CD4-positive, alpha-beta T cell treated with Interleukin-17A for 1 hour (primary cell): ENCODE data around the gene KRTAP5-10.
"Not testable (repeated sequence)": the region's sequence is repeated elsewhere in the genome, so short reads cannot be mapped to it uniquely, and the experiment has no call there.

Source experiments
- DNase-seq: peaks from one replicate; pipeline ENCODE4 v3.0.0-alpha.2; 2020

The KRTAP5-10 gene

DNA sequence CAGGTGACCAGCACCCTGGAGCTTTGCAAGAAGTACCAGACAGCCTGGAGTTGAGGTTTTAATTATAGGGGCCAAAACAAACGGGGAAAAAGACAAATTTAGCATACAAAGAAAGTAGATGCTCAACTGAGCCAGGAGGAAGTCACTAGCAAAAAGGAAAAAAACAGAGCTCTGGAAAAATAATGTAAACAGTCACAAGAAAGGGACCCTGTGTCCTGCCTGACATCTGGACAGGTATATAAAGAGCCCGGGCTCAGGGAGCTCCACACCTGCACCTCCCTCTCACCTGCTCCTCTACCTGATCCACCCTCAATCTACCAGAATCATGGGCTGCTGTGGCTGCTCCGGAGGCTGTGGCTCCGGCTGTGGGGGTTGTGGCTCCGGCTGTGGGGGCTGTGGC lies at the start of gene KRTAP5-10:
Gene KRTAP5-10, plus strand, starts transcription at position 301 of the 400 bp plus-strand sequence. Its CDS starts 25 bp downstream, at position 326.
- no peak for DNase-seq

- DNase-seq: no peak
These were observed 46.6 kb upstream of the KRTAP5-10 start for GRCh38 chr11:71518506-71519471.

- DNase-seq: no peak
These were observed 45.8 kb upstream of the KRTAP5-10 start for GRCh38 chr11:71519546-71519945.

DNA sequence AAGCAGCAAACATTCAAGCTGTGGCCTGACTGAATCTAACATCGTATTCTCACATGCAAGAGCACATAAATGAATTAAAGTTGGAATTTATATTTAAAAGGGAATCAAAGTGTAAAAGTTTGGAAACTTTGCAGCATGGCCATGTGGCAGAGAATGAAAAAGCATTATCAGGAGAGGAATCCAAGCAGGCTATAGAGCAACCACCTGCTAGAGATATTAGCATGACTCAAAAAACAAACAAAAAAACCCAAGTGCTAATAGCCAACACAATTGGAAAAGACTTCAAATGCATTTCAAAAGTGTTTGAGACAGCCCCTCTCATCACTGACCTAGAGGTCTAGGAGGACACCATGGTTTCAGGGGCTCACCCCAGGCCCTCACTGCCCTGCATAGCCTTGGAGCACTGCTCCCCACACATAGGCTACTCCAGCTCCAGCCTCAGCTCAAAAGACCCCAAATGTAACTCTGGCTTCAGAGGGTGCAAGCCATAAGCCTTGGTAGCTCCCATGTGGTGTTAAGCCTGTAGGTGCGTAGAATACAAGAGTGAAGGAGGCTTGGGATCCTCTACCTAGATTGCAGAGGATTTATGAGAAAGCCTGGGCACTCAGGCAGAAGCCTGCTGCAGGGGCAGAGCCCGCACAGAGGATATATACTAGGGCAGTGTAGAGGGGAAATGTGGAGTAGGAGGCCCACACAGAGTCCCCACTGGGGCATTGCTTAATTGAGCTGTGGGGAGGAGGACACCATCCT lies 40.0 kb upstream of the KRTAP5-10 start:
- DNase-seq: no peak

DNA sequence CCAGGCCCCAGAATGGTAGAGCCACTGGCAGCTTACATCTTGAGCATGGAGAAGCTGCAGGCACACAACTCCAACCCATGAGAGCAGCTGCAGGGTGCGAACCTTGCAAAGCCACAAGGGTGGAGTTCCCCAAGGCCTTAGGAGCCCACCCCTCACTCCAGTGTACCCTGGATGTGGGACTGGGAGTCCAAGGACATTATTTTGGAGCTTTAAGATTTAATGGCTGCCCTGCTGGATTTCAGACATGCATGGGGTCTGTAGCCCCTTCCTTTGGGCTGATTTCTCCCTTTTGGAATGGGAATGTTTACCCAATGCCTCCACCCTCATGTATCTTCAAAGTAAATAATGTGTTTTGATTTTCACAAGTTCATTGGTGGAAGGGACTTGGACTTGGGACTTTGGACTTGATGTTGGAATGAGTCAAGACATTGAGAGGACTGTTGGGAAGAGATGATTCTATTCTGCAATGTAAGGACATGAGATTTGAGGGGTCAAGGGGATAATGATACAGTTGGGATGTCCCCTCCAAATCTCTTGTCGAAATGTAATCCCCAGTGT lies 39.3 kb upstream of the KRTAP5-10 start:
- no peak for DNase-seq

- not testable (repeated sequence) for DNase-seq
These were observed 38.4 kb upstream of the KRTAP5-10 start, which contains the start of gene KRTAP5-7 for GRCh38 chr11:71526796-71527575. KRTAP5-7 (plus strand) TSS chr11:71527267; CDS start chr11:71527301, 34 bp downstream.

DNA sequence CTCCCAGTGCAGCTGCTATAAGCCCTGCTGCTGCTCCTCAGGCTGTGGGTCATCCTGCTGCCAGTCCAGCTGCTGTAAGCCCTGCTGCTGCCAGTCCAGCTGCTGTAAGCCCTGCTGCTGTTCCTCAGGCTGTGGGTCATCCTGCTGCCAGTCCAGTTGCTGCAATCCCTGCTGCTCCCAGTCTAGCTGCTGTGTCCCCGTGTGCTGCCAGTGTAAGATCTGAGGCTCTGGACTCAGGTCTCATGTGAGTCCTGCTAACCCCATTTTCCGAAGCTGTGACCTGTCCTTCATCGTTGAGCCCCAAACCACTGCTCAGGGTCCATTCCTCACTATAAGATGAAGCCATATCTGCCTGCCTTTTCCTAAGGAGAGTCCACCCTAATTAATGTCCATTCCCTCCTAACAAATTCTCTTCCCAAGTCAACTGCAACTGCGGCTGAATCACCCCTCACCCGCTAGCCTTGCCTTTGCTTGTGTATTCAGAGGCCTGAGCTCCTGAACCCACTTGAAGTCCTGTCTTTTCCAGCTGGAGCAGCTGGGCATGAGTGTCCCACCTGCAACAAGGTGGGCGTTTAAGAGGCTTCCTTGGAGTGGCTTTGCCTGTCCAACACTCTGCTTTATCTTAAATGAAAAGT lies 37.7 kb upstream of the KRTAP5-10 start:
- no peak for DNase-seq

GRCh38 chr11:71530602-71531001 lies 34.8 kb upstream of the KRTAP5-10 start:
- DNase-seq: no peak

DNA sequence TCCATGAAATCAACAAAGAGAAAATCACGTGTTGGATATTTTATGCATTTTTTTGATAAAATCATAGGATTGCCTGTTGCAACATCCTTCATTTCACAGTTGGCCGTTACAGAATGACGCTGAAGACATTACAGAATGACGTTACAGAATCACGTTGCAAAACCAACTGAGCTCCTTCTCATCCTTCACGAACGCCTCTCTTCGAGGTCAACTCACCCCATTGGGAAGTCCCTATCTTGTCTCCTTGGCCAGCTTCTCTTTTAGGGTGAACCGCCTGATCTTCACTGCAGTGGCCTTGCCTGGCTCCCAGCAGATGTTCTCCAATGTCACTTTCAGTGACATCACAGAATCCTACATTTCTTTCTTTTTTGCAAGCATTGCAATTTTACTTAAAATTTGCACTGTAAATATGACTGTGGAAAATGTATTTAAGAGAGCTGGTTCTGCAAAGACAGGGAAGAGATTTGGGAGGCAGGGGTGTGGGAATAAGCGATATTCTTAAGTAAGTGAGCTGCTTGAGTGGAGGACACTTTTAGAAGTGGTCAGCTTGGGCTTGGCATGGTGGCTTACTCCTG lies 33.2 kb upstream of the KRTAP5-10 start:
- DNase-seq: no peak

DNA sequence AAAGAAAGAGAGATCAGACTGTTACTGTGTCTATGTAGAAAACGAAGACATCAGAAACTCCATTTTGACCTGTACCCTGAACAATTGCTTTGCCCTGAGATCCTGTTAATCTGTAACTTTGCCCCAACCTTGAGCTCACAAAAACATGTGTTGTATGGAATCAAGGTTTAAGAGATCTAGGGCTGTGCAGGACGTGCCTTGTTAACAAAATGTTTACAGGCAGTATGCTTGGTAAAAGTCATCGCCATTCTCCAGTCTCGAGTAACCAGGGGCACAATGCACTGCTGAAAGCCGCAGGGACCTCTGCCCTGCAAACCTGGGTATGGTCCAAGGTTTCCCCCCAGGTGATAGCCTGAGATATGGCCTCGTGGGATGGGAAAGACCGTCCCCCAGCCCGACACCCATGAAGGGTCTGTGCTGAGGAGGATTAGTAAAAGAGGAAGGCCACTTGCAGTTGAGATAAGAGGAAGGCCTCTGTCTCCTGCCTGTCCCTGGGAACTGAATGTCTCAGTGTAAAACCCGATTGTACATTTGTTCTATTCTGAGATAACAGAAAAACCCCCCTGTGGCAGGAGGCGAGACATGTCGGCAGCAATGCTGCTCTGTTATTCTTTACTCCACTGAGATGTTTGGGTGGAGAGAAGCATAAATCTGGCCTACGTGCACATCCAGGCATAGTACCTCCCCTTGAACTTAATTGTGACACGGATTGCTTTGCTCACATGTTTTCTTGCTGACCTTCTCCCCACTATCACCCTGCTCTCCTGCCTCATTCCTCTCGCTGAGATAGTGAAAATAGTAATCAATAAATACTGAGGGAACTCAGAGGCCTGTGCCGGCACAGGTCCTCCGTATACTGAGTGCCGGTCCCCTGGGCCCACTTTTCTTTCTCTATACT lies 30.4 kb upstream of the KRTAP5-10 start:
- DNase-seq: not testable (repeated sequence)

DNA sequence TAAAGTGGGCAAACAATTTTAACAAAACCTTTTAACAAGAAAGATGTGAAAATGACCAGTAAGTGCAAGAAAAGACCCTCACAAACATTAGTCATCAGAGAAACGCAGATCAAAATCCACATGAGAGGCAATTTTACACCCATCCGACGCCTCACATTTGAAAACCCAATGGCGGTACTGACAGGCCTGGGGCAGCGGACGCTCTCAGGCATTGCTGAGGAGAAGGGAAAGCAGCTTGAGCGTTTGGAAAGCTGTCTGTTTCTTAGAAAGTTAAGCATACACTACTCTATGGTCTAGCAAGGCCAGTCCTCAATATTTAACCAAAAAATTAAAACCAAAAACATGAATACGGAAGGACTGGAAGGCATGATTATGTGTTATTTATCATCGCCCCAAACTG lies 29.5 kb upstream of the KRTAP5-10 start:
- DNase-seq: no peak

DNA sequence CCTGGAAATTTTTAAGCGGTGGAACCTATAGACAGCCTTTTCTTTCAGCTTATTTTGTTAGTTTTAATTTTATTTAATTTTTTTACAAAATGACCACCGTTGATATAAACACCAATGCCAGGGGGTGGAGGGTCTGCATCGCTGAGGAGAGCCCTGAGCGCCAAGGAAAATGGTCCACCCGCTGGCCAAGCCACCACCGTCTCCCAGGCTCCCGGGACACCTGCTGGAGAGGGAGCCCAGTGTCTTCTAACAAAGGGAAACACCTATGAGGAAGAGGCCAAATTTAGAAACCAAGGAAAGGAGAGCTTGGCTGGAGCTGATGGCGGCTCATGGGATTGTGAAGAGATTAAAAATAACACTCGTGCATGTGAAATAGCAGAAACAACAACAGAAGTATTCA lies 27.8 kb upstream of the KRTAP5-10 start:
- DNase-seq: no peak

DNA sequence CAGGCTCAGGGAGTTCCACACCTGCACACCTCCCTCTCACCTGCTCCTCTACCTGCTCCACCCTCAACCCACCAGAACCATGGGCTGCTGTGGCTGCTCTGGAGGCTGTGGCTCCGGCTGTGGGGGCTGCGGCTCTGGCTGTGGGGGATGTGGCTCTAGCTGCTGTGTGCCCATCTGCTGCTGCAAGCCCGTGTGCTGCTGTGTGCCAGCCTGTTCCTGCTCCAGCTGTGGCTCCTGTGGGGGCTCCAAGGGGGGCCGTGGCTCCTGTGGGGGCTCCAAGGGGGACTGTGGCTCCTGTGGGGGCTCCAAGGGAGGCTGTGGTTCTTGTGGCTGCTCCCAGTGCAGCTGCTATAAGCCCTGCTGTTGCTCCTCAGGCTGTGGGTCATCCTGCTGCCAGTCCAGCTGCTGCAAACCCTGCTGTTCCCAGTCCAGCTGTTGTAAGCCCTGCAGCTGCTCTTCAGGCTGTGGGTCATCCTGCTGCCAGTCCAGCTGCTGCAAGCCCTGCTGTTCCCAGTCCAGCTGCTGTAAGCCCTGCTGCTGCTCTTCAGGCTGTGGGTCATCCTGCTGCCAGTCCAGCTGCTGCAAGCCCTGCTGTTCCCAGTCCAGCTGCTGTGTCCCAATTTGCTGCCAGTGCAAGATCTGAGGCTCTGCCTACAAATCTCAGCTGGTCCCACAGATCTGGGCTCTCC lies 27.2 kb upstream of the KRTAP5-10 start, which contains the start of gene KRTAP5-8:
Gene KRTAP5-8, plus strand, starts transcription at position 49 of the 689 bp plus-strand sequence. Its CDS starts 31 bp downstream, at position 80.
- not testable (repeated sequence) for DNase-seq

DNA sequence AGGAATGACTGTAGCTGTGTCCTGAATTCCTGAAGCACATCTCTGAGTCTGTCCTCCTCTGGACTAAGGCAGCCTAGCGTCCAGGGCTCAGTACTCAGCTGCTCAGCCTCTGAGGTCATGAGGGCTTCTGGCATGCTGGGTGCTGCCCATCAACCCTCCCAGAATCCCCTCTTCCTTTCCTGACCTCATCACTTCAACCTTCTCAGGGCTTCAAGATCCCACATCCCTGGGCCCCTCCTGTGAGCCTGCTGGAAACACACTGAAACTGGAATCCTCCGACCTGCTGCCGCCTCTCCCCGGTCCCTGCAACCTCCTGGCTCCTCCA lies 26.7 kb upstream of the KRTAP5-10 start:
- no peak for DNase-seq

DNA sequence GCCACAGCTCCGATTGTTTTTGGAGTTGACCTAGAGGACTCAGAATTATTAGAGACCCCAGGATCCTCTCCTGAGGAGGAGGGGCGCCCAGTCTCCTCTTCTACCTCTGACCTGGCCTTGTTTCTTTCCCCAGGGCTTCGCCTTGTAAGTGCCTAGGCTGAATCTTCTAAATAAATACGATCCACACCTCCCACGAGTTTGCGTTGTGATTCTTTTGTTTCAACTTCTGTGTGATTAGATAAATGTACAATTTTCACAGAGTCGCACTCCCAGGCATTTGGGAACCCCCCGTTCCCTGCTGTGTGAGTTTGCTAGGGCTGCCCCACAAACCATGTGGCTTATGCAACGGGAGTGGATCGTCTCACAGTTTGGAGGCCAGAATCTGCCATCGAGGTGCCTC lies 26.3 kb upstream of the KRTAP5-10 start:
- no peak for DNase-seq

- DNase-seq: not testable (repeated sequence)
These were observed 25.4 kb upstream of the KRTAP5-10 start for GRCh38 chr11:71539971-71540370.

GRCh38 chr11:71540521-71541304 lies 24.6 kb upstream of the KRTAP5-10 start:
- DNase-seq: not testable (repeated sequence)

- DNase-seq: no peak
These were observed 23.0 kb upstream of the KRTAP5-10 start for GRCh38 chr11:71542382-71542781.
